ENCODE data around the gene PHACTR1. TPM values are rescaled to one million over a fixed set of nuclear protein-coding genes. Genes with fewer than 3 reads are reported as not detected.

PHACTR1 gene
- total RNA-seq, 2 experiments from 2014 or later = 1.3 to 2.3 TPM

GRCh38 chr6:13117570-13117969, 401.0 kb downstream of the PHACTR1 start:
- Mint-ChIP-seq H3K4me3 (no peak overlapping the region), H3K27me3 (peaks cover 33% of the 10 kb centered on the region), H3K27ac (no peak overlapping the region), H3K4me1 (ENCODE audit: low read depth) (no peaks in the 10 kb centered on the region), H3K36me3 (ENCODE audit: low read depth) (no peaks in the 10 kb centered on the region), H3K9me3 (no peaks in the 10 kb centered on the region)
- Histone ChIP-seq H3K9me3 (ENCODE audit: control insufficient read depth in 1 of 2, insufficient read depth in 1 of 2, low read length in 2 of 2) (no peaks in the 10 kb centered on the region), H3K36me3 (ENCODE audit: insufficient read depth, low read length) (no peaks in the 10 kb centered on the region), H3K27me3 (ENCODE audit: control insufficient read depth in 1 of 2, insufficient read depth in 2 of 2, low read length in 2 of 2) (peaks cover 0 to 17% of the 10 kb centered on the region in 2 experiments), H3K27ac (ENCODE audit: low read depth in 1 of 2, low read length in 2 of 2) (no peak overlapping the region), H3K4me1 (ENCODE audit: insufficient read depth, low read length) (no peaks in the 10 kb centered on the region), H3K4me3 (ENCODE audit: low read length) (no peak overlapping the region)
- intact Hi-C loops (cut with DNase I, micrococcal nuclease) = no loop called here
- TF ChIP-seq CTCF (IDR thresholded peaks at IDR 0.05) = no peak
- CTCF ChIA-PET = no interaction called here
- ATAC-seq (ENCODE audit: poor library complexity) = no peak
- POLR2A ChIA-PET = no interaction called here
- DNase-seq = no peak

- Mint-ChIP-seq H3K4me3 (no peak overlapping the region), H3K27me3 (peaks cover 26% of the 10 kb centered on the region), H3K4me1 (ENCODE audit: low read depth) (no peaks in the 10 kb centered on the region), H3K36me3 (ENCODE audit: low read depth) (no peaks in the 10 kb centered on the region), H3K9me3 (no peaks in the 10 kb centered on the region), H3K27ac (no peak overlapping the region)
- intact Hi-C loops (cut with DNase I, micrococcal nuclease) = no loop called here
- ATAC-seq (ENCODE audit: poor library complexity) = no peak
- POLR2A ChIA-PET = no interaction called here
- CTCF ChIA-PET = no interaction called here
- H3K36me3 ChIP-seq (ENCODE audit: insufficient read depth, low read length) = no peaks in the 10 kb centered on the region
- H3K9me3 ChIP-seq (ENCODE audit: control insufficient read depth in 1 of 2, insufficient read depth in 1 of 2, low read length in 2 of 2) = no peaks in the 10 kb centered on the region
- H3K4me1 ChIP-seq (ENCODE audit: insufficient read depth, low read length) = no peaks in the 10 kb centered on the region
- H3K27ac ChIP-seq (ENCODE audit: low read depth in 1 of 2, low read length in 2 of 2) = no peak overlapping the region
- H3K27me3 ChIP-seq (ENCODE audit: control insufficient read depth in 1 of 2, insufficient read depth in 2 of 2, low read length in 2 of 2) = peaks cover 0 to 17% of the 10 kb centered on the region in 2 experiments
- no peak overlapping the region for H3K4me3 ChIP-seq (ENCODE audit: low read length)
- no peak for DNase-seq
- TF ChIP-seq CTCF (IDR thresholded peaks at IDR 0.05) = no peak
These were observed 403.0 kb downstream of the PHACTR1 start for GRCh38 chr6:13119549-13119948.

GRCh38 chr6:13120483-13121482, 404.2 kb downstream of the PHACTR1 start:
- ATAC-seq (ENCODE audit: poor library complexity) (no peak), DNase-seq (no peak)
- Mint-ChIP-seq H3K4me3 (no peak overlapping the region), H3K27ac (no peak overlapping the region), H3K9me3 (no peaks in the 10 kb centered on the region), H3K4me1 (ENCODE audit: low read depth) (no peaks in the 10 kb centered on the region), H3K27me3 (peaks cover 31% of the 10 kb centered on the region), H3K36me3 (ENCODE audit: low read depth) (no peaks in the 10 kb centered on the region)
- H3K4me3 ChIP-seq (ENCODE audit: low read length) = no peak overlapping the region
- H3K9me3 ChIP-seq (ENCODE audit: control insufficient read depth in 1 of 2, insufficient read depth in 1 of 2, low read length in 2 of 2) = no peaks in the 10 kb centered on the region
- intact Hi-C loops (cut with DNase I, micrococcal nuclease) = no loop called here
- CTCF ChIA-PET = no interaction called here
- H3K27me3 ChIP-seq (ENCODE audit: control insufficient read depth in 1 of 2, insufficient read depth in 2 of 2, low read length in 2 of 2) = peaks cover 0 to 17% of the 10 kb centered on the region in 2 experiments
- TF ChIP-seq CTCF (IDR thresholded peaks at IDR 0.05) = no peak
- no peaks in the 10 kb centered on the region for H3K4me1 ChIP-seq (ENCODE audit: insufficient read depth, low read length)
- POLR2A ChIA-PET = no interaction called here
- H3K36me3 ChIP-seq (ENCODE audit: insufficient read depth, low read length) = no peaks in the 10 kb centered on the region
- no peak overlapping the region for H3K27ac ChIP-seq (ENCODE audit: low read depth in 1 of 2, low read length in 2 of 2)

Data from CD4-positive, alpha-beta T cell (primary cell).